GM21360 (cell line): ENCODE results near the gene ASMT.
"Not testable (repeated sequence)": the region's sequence is repeated elsewhere in the genome, so short reads cannot be mapped to it uniquely, and the experiment has no call there.

ENCODE experiments used
- ATAC-seq: cut with Tn5 transposase; IDR thresholded peaks from one replicate; pipeline ENCODE4 v1.9.1; 2021; ENCODE audit warnings: mild to moderate bottlenecking, moderate library complexity; ENCODE audit not compliant: unreplicated experiment

ASMT gene

GRCh38 chrX:1597345-1598020 lies 17.4 kb upstream of the ASMT start:
- ATAC-seq, result no peak

GRCh38 chrX:1598021-1598875 lies 16.6 kb upstream of the ASMT start:
- ATAC-seq, result no peak

- ATAC-seq, result no peak
Measured at GRCh38 chrX:1598876-1599790, 15.7 kb upstream of the ASMT start.

GRCh38 chrX:1599791-1600405 lies 15.0 kb upstream of the ASMT start:
- no peak for ATAC-seq

GRCh38 chrX:1600406-1601050 lies 14.3 kb upstream of the ASMT start:
- no peak for ATAC-seq

GRCh38 chrX:1601051-1601767 lies 13.7 kb upstream of the ASMT start:
- no peak for ATAC-seq

GRCh38 chrX:1601768-1602085 lies 13.1 kb upstream of the ASMT start:
- no peak for ATAC-seq

GRCh38 chrX:1602299-1602698 lies 12.6 kb upstream of the ASMT start:
- ATAC-seq, result no peak

GRCh38 chrX:1606496-1606895 lies 8.4 kb upstream of the ASMT start:
- no peak for ATAC-seq

- no peak for ATAC-seq
Measured at GRCh38 chrX:1609311-1609710, 5.5 kb upstream of the ASMT start.

GRCh38 chrX:1609762-1610161 lies 5.1 kb upstream of the ASMT start:
- ATAC-seq, result no peak

- no peak for ATAC-seq
Measured at GRCh38 chrX:1610166-1610565, 4.7 kb upstream of the ASMT start.

GRCh38 chrX:1610736-1611135 lies 4.1 kb upstream of the ASMT start:
- ATAC-seq, result no peak

GRCh38 chrX:1612641-1613286 lies 2.1 kb upstream of the ASMT start:
- no peak for ATAC-seq

- ATAC-seq, result no peak
Measured at GRCh38 chrX:1618689-1619088, 3.8 kb downstream of the ASMT start.

GRCh38 chrX:1623691-1624090 lies 8.8 kb downstream of the ASMT start:
- no peak for ATAC-seq

- not testable (repeated sequence) for ATAC-seq
Measured at GRCh38 chrX:1624158-1624860, 9.4 kb downstream of the ASMT start.

GRCh38 chrX:1624861-1625215 lies 10.0 kb downstream of the ASMT start:
- not testable (repeated sequence) for ATAC-seq

GRCh38 chrX:1629244-1629643 lies 14.4 kb downstream of the ASMT start:
- no peak for ATAC-seq
